Measurements from ENCODE around the gene GAN. TPM values are rescaled to one million over a fixed set of nuclear protein-coding genes. Genes with fewer than 3 reads are reported as not detected.

GAN gene
- total RNA-seq, 4 donors from 2014 or later, result 7.9 to 18.5 (median 15.2) TPM

DNA sequence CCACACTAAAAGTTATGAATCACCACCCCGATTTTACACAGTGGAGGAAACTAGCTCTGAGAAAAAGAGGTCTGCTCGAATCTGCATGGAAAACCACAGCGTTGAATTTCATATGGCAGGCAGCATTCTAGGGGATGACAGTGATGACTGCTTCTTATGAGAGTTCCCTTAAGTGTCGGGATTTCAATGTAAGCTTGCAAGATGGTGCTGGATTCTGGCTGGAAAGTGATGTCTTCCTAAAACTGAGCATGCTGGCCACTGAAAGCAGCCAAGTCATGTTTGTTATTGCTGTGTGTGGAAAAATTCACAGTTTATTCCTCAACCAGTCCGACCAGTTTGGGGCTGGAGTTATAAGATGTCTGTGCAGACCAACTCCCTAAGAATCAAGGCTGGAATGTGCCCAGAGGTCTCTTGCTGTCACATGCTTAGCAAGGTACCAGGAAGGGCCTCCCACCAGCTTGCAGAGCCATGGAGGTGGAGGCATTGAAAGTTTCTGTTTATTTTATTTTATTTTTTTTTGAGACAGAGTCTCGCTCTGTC lies 37.2 kb upstream of the GAN start:
- Histone ChIP-seq H3K27ac (no peak overlapping the region), H3K36me3 (no peaks in the 10 kb centered on the region), H3K4me1 (no peaks in the 10 kb centered on the region), H3K27me3 (no peaks in the 10 kb centered on the region), H3K4me3 (no peak overlapping the region), H3K9me3 (no peaks in the 10 kb centered on the region)
- TF ChIP-seq, protein P1, sequence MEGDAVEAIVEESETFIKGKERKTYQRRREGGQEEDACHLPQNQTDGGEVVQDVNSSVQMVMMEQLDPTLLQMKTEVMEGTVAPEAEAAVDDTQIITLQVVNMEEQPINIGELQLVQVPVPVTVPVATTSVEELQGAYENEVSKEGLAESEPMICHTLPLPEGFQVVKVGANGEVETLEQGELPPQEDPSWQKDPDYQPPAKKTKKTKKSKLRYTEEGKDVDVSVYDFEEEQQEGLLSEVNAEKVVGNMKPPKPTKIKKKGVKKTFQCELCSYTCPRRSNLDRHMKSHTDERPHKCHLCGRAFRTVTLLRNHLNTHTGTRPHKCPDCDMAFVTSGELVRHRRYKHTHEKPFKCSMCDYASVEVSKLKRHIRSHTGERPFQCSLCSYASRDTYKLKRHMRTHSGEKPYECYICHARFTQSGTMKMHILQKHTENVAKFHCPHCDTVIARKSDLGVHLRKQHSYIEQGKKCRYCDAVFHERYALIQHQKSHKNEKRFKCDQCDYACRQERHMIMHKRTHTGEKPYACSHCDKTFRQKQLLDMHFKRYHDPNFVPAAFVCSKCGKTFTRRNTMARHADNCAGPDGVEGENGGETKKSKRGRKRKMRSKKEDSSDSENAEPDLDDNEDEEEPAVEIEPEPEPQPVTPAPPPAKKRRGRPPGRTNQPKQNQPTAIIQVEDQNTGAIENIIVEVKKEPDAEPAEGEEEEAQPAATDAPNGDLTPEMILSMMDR (IDR thresholded peaks at IDR 0.05), result no peak
- TF ChIP-seq POLR2A (IDR thresholded peaks at IDR 0.05), result no peak
- intact Hi-C loops (cut with DNase I; ENCODE audit: low total_unique reads), result no loop called here
- DNase-seq, result no peak

GRCh38 chr16:81278526-81278925 lies 36.2 kb upstream of the GAN start:
- H3K36me3 ChIP-seq, result no peaks in the 10 kb centered on the region
- intact Hi-C loops (cut with DNase I; ENCODE audit: low total_unique reads), result no loop called here
- H3K4me3 ChIP-seq, result no peak overlapping the region
- TF ChIP-seq POLR2A (IDR thresholded peaks at IDR 0.05), result no peak
- TF ChIP-seq, protein P1 (IDR thresholded peaks at IDR 0.05), result no peak
- no peaks in the 10 kb centered on the region for H3K4me1 ChIP-seq
- H3K27me3 ChIP-seq, result no peaks in the 10 kb centered on the region
- H3K9me3 ChIP-seq, result no peaks in the 10 kb centered on the region
- H3K27ac ChIP-seq, result no peak overlapping the region
- no peak for DNase-seq

DNA sequence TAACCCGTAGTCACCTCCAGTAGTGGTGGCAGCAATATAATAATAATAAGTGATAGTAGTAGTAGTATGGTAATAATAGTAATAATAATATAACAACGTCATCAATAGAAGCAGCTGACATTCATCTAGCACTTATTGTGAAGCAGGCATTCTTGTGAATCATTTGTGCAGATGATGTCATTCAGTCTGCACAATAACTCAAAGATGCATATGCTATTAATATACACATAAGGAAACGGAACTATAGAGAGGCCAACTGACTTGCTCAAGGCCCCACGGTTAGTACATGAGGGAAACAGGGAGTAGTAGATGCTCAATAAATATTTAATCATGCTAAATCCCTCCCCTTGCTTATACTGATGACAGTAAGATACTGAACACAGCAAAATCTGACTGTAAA lies 35.4 kb upstream of the GAN start:
- H3K4me3 ChIP-seq, result no peak overlapping the region
- no peaks in the 10 kb centered on the region for H3K4me1 ChIP-seq
- H3K27me3 ChIP-seq, result no peaks in the 10 kb centered on the region
- DNase-seq, result no peak
- no peaks in the 10 kb centered on the region for H3K9me3 ChIP-seq
- intact Hi-C loops (cut with DNase I; ENCODE audit: low total_unique reads), result no loop called here
- no peak overlapping the region for H3K27ac ChIP-seq
- TF ChIP-seq POLR2A (IDR thresholded peaks at IDR 0.05), result no peak
- TF ChIP-seq, protein P1 (IDR thresholded peaks at IDR 0.05), result no peak
- H3K36me3 ChIP-seq, result no peaks in the 10 kb centered on the region

- Histone ChIP-seq H3K27me3 (no peaks in the 10 kb centered on the region), H3K27ac (no peak overlapping the region), H3K9me3 (no peaks in the 10 kb centered on the region), H3K4me1 (no peaks in the 10 kb centered on the region), H3K4me3 (no peak overlapping the region), H3K36me3 (no peaks in the 10 kb centered on the region)
- intact Hi-C loops (cut with DNase I; ENCODE audit: low total_unique reads), result no loop called here
- DNase-seq, result no peak
- TF ChIP-seq, protein P1 (IDR thresholded peaks at IDR 0.05), result no peak
- no peak for TF ChIP-seq POLR2A (IDR thresholded peaks at IDR 0.05)
Measured at GRCh38 chr16:81280393-81280792, 34.4 kb upstream of the GAN start.

DNA sequence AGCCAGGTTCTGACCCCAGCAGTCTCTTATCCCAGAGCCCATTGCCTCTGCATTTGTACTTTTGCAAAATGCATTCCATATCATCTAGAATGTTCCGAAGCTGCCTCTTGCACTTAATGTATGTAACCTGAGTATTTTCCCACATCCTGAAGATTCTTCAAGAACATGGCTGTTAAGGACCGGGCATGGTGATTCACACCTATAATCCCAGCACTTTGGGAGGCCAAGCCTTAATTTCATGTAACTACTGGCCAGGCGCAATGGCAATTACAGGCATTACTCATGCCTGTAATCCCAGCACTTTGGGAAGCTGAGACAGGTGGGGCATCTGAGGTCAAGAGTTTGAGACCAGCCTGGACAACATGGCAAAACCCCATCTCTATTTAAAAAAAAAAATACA lies 31.7 kb upstream of the GAN start:
- H3K27ac ChIP-seq, result no peak overlapping the region
- H3K4me1 ChIP-seq, result no peaks in the 10 kb centered on the region
- H3K27me3 ChIP-seq, result no peaks in the 10 kb centered on the region
- H3K4me3 ChIP-seq, result no peak overlapping the region
- intact Hi-C loops (cut with DNase I; ENCODE audit: low total_unique reads), result no loop called here
- DNase-seq, result no peak
- no peak for TF ChIP-seq POLR2A (IDR thresholded peaks at IDR 0.05)
- TF ChIP-seq, protein P1 (IDR thresholded peaks at IDR 0.05), result no peak
- H3K9me3 ChIP-seq, result no peaks in the 10 kb centered on the region
- no peaks in the 10 kb centered on the region for H3K36me3 ChIP-seq
